WI38 (cell line): ENCODE measurements around the gene DDX51.
"Not testable (repeated sequence)": the region's sequence is repeated elsewhere in the genome, so short reads cannot be mapped to it uniquely, and the experiment has no call there.

Source experiments
- H3K4me3 ChIP-seq: 2 replicates; pipeline ENCODE4 v1.5.1; 2011; ENCODE audit warnings: low read depth, mild to moderate bottlenecking, control low read depth, low read length
- TF ChIP-seq, protein P1 (sequence below): IDR thresholded peaks from 2 replicates; pipeline ENCODE4 v1.5.1; 2012; ENCODE audit warnings: low read depth, mild to moderate bottlenecking, control low read depth, low read length

DDX51 gene

DNA sequence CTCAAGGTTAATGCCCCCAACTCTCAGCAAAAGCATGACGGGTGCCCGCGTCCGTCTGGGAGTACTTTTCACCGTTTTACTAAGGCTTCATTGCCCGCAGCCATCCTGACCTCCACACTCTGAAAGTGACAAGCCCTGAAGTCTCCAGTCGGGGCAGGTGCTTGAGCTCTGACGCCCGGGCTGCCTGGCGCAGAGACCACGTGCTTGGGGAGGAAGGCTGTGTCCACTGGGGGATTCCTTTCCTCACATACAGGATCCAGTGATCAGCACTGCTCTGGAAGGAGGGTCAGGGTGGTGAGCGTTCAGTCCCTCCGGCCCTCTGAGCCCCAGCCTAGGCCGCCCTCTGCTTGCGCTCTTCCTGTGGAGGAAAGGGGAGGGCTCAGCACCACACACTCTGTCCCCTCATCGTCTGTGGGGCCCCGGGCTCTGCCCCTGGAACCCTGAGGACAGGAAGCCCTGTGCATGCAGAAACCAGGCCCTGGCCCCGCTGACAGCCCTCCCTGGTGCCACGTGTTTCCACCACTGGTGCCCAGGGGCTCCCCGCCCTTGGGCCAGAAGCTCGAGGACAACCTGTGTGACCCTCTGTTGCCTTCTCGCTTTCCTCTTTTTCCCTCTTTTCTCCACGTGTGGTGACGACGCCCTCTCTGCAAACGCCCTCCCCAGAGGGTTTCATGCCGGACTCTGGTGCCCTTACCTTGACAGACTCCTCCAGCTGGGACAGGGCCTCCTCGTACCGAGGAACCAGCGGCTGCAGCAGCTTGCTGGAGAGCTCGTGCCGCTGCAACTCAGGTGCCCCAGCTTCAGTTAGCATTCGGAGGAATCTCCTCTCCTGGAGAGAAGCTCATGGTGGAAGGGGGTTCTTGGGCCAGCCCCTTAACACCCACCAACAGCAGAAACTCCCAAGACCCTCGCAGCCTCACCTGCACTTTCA, 4.9 kb downstream of the DDX51 start:
- H3K4me3 ChIP-seq = no peak overlapping the region
- TF ChIP-seq, protein P1, sequence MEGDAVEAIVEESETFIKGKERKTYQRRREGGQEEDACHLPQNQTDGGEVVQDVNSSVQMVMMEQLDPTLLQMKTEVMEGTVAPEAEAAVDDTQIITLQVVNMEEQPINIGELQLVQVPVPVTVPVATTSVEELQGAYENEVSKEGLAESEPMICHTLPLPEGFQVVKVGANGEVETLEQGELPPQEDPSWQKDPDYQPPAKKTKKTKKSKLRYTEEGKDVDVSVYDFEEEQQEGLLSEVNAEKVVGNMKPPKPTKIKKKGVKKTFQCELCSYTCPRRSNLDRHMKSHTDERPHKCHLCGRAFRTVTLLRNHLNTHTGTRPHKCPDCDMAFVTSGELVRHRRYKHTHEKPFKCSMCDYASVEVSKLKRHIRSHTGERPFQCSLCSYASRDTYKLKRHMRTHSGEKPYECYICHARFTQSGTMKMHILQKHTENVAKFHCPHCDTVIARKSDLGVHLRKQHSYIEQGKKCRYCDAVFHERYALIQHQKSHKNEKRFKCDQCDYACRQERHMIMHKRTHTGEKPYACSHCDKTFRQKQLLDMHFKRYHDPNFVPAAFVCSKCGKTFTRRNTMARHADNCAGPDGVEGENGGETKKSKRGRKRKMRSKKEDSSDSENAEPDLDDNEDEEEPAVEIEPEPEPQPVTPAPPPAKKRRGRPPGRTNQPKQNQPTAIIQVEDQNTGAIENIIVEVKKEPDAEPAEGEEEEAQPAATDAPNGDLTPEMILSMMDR = no peak

DNA sequence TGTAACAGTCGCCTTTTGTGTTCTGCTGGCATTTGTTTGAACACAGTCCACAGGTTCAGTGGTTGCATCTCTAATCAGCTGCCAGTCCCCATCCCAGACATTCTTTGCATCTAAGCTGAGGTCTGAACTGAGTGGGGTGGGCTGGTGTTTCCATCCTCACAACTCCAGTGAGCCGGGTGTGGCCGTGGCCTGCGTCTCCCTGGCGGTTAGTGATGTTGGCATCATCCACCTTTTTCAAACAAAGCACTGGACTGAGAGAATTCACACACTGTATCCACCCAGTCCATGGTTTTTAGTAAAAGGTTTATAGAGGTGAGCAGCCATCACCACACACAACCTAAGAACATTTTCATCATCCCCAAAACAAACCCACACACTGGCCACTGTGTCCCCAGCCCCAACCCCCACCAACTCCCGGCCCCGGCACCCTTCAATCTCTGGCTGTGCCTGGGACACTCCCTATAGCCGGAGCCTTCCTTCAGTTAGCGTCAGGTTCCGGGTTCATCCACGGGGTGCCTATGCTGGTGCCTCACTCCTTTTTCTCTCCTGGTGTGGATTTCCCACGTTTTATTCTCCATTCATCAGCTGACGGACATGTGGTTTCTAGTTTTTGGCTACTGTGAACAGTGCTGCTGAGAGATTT, 6.5 kb downstream of the DDX51 start:
- no peak overlapping the region for H3K4me3 ChIP-seq
- TF ChIP-seq, protein P1 = no peak

DNA sequence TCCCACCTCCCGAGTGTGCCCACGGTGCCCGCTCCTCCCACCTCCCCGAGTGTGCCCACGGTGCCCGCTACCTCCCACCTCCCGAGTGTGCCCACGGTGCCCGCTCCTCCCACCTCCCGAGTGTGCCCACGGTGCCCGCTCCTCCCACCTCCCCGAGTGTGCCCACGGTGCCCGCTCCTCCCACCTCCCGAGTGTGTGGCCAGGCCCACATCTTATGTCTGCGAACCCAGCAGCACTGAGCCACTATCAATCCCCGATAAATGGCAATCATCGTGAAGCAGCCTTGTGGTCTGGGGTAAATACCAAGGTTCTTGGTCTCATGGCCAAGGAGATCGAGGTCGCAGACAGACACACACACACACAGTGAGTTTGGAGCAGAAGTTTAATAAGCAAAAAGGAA, 7.9 kb downstream of the DDX51 start:
- not testable (repeated sequence) for H3K4me3 ChIP-seq

DNA sequence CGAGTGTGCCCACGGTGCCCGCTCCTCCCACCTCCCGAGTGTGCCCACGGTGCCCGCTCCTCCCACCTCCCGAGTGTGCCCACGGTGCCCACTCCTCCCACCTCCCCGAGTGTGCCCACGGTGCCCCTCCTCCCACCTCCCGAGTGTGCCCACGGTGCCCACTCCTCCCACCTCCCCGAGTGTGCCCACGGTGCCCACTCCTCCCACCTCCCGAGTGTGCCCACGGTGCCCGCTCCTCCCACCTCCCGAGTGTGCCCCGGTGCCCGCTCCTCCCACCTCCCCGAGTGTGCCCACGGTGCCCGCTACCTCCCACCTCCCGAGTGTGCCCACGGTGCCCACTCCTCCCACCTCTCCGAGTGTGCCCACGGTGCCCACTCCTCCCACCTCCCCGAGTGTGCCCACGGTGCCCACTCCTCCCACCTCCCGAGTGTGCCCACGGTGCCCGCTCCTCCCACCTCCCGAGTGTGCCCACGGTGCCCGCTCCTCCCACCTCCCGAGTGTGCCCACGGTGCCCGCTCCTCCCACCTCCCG, 9.4 kb downstream of the DDX51 start:
- not testable (repeated sequence) for H3K4me3 ChIP-seq

DNA sequence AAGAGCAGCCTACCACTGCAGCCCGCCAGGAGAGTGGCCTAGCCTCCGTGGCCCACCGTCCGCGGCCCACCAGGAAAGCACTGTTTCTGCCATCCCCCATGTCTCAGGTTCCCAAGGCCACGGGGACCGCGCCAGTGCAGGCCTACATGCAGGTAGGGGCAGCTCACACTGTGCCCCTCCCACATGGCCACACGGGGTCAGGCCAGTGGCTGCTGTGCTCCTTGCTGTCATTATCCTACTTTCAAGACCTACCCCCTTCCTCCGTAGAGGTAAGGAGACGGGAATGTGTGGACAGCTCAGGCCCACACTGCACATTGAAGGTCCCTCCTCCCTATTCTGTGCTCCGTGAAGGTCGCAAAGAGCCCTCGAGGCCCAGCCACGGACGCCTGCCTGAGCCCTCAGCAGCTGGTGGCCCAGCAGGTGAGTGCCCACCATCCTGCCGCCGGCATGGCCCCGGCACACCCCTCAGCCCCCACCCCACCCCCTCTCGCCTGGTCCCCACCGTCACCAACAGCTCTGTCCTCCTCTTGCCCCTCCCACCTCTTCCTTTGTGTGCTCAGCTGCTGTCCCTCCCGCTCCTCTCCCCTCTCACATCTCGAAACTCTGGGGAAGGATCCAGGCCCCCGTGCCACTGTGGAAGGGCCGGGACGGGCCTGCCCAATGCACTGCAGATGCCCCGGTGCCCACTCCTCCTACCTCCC, 10.0 kb downstream of the DDX51 start:
- TF ChIP-seq, protein P1 = no peak
- no peak overlapping the region for H3K4me3 ChIP-seq

DNA sequence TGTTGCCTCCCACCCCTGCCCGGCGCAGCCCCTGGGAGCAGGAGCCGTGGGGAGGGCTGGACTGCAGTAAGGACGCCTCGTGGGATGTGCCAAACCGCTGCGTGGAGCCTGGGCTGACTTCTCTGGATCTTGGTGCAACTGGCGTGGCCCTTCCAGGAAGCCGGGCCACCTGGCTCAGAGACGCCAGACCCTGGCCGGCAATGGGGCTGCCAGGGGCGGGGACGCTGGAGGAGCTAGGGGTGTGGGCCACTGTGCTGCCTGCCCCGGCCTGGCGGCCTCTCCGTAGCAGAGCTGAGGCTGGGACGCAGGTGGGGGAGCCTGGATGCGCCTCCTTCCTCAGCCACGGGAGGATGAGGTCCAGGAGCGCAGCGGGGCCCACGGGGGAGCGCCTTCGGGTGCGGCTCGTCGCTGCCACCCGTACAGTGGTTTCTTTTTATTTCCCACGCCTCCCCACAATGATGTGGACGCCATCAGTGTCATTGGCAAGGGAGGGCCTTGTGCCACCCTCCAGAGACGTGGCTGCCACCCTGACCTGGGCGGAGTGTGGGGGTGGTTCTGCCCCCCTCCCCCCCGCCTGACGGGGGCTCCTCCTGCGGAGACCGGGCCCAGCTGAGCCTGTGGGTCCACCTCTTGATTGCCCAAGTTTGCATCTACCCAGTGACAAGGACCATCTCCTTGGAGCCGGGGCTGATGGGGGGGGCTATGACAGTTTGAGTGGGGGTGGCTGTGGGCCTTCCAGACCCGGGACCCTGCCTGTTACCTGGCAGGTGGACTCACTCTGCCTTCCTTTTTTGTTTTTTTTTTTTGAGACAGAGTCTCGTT, 11.3 kb downstream of the DDX51 start:
- H3K4me3 ChIP-seq = no peak overlapping the region
- TF ChIP-seq, protein P1 = no peak

DNA sequence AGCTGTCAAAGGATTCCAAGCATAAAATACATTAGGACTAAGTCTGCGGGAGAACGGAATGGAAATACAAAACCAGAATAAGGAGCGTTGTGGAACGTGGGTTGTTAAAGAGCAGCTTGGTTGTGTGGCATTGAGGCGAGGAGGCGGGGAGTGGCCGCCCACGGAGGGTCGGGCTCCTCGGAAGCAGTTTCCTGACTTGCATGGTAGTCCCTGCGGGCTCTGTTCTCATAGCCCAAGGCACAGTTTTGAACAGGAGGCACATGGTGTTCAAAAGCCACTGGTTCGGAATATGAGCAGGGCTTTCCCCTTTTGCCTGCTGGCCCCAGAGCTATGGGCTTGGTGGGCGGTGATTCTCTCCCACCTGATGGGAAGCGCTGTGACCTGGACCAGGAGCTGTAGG, 12.2 kb downstream of the DDX51 start:
- no peak overlapping the region for H3K4me3 ChIP-seq
- TF ChIP-seq, protein P1 = no peak
